Left lung (tissue), 10 donors: ENCODE data around the gene HSD17B14. TPM values are rescaled to one million over a fixed set of nuclear protein-coding genes. Genes with fewer than 3 reads are reported as not detected.
A peak's percentile ranks its signal among the peaks of the same experiment; 100 is the strongest.

Source experiments
- ATAC-seq: fragments of 200-7000 bp; cut with Tn5 transposase; one replicate; pipeline ENCODE4 v1.9.1; 2020; ENCODE audit warnings: moderate library complexity
- DNase-seq, 4 donors: peaks; one replicate each; pipeline ENCODE4 v3.0.0-alpha.2; 2013 to 2020
- H3K27ac ChIP-seq, 2 donors: fragments of 200-600 bp; sonication (generic) in 1 of 2; one replicate each; pipeline versions ENCODE4 v1.5.0 to v1.8.0; 2020 to 2021
- H3K27me3 ChIP-seq, 2 donors: fragments of 200-600 bp; sonication (generic) in 1 of 2; one replicate each; pipeline versions ENCODE4 v1.5.0 to v1.8.0; 2020 to 2021
- H3K36me3 ChIP-seq, 2 donors: fragments of 200-600 bp; sonication (generic) in 1 of 2; one replicate each; pipeline versions ENCODE4 v1.5.0 to v1.8.0; 2020 to 2021
- H3K4me1 ChIP-seq, 2 donors: fragments of 200-600 bp; one replicate each; pipeline ENCODE4 v1.8.0; 2021
- H3K4me3 ChIP-seq, 2 donors: fragments of 200-600 bp; sonication (generic) in 1 of 2; one replicate each; pipeline versions ENCODE4 v1.5.0 to v1.8.0; 2020 to 2021; ENCODE audit warnings: mild to moderate bottlenecking in 1 of 2
- H3K9me3 ChIP-seq, 2 donors: fragments of 200-600 bp; sonication (generic) in 1 of 2; one replicate each; pipeline versions ENCODE4 v1.5.0 to v1.8.0; 2020 to 2021
- intact Hi-C, 2 donors: fragments of 100-400 bp; cut with DNase I; formaldehyde crosslinking; loops; one replicate each; pipeline versions ENCODE4 v1.11.2 to v1.14.2; 2022
- polyA plus RNA-seq, 6 donors: library from polyadenylated mRNA; unstranded; fragments of 120-200 nt; gene quantifications; one replicate each; pipeline ENCODE4 v1.2.1, GENCODE V29; 2013; ENCODE audit not compliant: insufficient read length in 6 of 6
- total RNA-seq, 2 donors: library from RNA; stranded (reverse); fragmentation: NEBNext Ultra II Directional; extraction: Animal tissue kit (Norgen Biotek cat#: 25700); gene quantifications; one replicate each; pipeline ENCODE4 v1.2.1, GENCODE V29; 2021
- TF ChIP-seq, protein P1 (sequence below), 2 donors: fragments of 200-600 bp; sonication (generic) in 1 of 2; IDR thresholded peaks; one replicate each; pipeline versions ENCODE4 v1.5.0 to v1.8.0; 2021; ENCODE audit warnings: antibody characterized with exemption in 2 of 2
- donor health status: DM: no; HTN: yes; CAD: no.
- donor health status: DM: no; HTN: no; CAD: no.

HSD17B14 gene
- total and polyA plus RNA-seq, 8 donors, result 6.7 to 20.3 (median 9.3) TPM

DNA sequence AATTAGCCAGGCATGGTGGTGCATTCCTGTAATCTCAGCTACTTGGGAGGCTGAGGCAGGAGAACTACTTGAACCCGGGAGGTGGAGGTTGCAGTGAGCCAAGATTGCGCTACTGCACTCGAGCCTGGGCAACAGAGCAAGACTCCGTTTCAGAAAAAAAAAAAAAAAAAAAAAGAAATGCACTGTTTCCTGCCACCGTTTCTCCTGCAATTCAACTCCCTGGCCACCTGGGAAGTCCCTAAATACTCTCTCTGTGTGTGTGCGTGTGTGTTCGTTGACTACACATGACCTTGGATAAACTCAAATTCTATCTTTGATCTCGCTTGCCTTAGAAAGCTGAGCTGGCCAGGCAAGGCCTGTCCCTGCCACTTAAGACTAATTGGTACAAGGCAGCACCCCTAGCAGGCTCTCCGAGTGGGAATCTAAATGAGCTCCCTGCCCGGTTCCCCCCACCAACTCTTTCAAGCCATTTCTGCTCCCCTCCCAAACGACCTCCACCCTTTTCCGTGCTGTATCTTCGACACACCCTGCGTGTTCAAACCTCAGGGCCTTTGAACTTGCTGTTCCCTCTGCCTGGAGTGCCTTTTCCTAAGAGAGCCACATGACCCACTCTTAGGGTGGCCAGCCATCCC lies 20.3 kb downstream of the HSD17B14 start:
- peak overlapping the region in 1 of 2 donors; percentile 13 for H3K27ac ChIP-seq
- peak in 1 of 4 donors; percentile 43 for DNase-seq

DNA sequence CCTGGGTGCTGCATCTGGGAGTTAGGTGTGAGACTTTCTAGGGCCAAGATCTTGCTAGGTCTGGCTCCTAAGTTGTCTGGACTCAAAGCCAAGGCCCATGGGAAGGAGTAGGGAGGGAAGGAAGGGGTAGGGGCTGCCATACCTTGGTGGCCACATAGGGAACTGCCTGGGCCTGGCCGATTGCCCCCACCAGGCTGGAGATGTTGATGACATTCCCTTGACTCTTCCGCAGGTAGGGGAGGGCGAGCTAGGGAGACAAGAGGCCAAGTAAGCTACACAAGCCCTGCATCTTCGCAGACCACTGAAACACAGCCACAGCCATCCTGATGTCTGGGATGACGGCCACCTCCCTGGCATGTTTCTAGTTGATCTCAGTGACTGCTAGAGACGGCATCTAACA lies 21.4 kb downstream of the HSD17B14 start:
- H3K4me3 ChIP-seq, result no peak overlapping the region
- intact Hi-C loops, result no loop called here
- peaks cover 0 to 37% of the 10 kb centered on the region in 2 donors for H3K4me1 ChIP-seq
- no peaks in the 10 kb centered on the region for H3K9me3 ChIP-seq
- H3K27ac ChIP-seq, result no peak overlapping the region
- H3K27me3 ChIP-seq, result peaks cover 0 to 10% of the 10 kb centered on the region in 2 donors
- no peak for DNase-seq
- no peak for ATAC-seq
- TF ChIP-seq, protein P1, sequence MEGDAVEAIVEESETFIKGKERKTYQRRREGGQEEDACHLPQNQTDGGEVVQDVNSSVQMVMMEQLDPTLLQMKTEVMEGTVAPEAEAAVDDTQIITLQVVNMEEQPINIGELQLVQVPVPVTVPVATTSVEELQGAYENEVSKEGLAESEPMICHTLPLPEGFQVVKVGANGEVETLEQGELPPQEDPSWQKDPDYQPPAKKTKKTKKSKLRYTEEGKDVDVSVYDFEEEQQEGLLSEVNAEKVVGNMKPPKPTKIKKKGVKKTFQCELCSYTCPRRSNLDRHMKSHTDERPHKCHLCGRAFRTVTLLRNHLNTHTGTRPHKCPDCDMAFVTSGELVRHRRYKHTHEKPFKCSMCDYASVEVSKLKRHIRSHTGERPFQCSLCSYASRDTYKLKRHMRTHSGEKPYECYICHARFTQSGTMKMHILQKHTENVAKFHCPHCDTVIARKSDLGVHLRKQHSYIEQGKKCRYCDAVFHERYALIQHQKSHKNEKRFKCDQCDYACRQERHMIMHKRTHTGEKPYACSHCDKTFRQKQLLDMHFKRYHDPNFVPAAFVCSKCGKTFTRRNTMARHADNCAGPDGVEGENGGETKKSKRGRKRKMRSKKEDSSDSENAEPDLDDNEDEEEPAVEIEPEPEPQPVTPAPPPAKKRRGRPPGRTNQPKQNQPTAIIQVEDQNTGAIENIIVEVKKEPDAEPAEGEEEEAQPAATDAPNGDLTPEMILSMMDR (IDR thresholded peaks at IDR 0.05), result no peak
- no peaks in the 10 kb centered on the region for H3K36me3 ChIP-seq

More for the DNA sequence above, 20.3 kb downstream of the HSD17B14 start:
- no peak overlapping the region for H3K4me3 ChIP-seq
- H3K27me3 ChIP-seq, result peaks cover 0 to 10% of the 10 kb centered on the region in 2 donors
- no peaks in the 10 kb centered on the region for H3K9me3 ChIP-seq
- intact Hi-C loops, result no loop called here
- TF ChIP-seq, protein P1 (IDR thresholded peaks at IDR 0.05), result no peak
- peak; percentile 2 for ATAC-seq
- peaks cover 0 to 28% of the 10 kb centered on the region in 2 donors for H3K4me1 ChIP-seq
- no peaks in the 10 kb centered on the region for H3K36me3 ChIP-seq

DNA sequence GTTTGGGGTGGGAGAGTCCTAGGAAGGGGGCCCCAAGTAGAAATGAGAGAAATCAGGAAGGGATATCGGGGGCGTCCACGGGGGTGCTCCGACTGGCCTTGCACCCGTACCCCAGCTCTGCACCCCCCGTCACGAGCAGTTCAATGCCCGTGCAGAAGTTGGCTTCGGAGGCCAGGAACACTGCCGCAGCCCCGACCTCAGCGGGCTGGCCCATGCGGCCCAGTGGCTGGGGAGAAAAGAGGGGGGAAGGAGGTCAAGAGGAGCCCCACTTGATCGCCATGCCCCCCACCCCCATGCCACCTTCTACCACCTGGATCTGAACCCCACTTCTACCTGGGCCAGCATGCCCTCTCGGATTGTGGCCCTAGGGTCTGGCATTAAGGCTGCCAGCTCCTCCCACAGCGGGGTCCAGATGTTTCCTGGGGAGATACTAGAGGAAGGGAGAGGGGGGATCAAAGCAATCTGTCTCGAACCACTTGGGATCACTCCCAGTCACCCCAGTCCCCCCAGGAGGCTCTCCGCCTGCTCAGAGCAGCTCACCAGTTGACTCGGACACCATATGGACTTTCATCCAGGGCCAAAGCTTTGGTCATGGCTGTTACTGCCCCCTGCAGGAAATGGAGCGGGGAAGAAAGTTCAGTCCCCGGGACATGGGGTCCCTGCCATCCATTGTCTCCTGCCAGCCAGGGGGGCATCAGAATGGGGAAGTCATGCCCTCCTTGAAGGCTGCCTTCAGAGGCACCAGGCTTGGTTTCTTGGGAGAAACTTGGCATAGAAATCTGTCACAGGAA lies 23.0 kb downstream of the HSD17B14 start:
- H3K9me3 ChIP-seq, result no peaks in the 10 kb centered on the region
- DNase-seq (no peak), ATAC-seq (no peak)
- peak overlapping the region; percentile 77 for H3K27ac ChIP-seq
- H3K27me3 ChIP-seq, result peaks cover 0 to 10% of the 10 kb centered on the region in 2 donors
- TF ChIP-seq, protein P1 (IDR thresholded peaks at IDR 0.05), result no peak
- intact Hi-C loops, result no loop called here
- H3K4me3 ChIP-seq, result no peak overlapping the region
- peaks cover 0 to 36% of the 10 kb centered on the region in 2 donors for H3K4me1 ChIP-seq
- no peaks in the 10 kb centered on the region for H3K36me3 ChIP-seq

DNA sequence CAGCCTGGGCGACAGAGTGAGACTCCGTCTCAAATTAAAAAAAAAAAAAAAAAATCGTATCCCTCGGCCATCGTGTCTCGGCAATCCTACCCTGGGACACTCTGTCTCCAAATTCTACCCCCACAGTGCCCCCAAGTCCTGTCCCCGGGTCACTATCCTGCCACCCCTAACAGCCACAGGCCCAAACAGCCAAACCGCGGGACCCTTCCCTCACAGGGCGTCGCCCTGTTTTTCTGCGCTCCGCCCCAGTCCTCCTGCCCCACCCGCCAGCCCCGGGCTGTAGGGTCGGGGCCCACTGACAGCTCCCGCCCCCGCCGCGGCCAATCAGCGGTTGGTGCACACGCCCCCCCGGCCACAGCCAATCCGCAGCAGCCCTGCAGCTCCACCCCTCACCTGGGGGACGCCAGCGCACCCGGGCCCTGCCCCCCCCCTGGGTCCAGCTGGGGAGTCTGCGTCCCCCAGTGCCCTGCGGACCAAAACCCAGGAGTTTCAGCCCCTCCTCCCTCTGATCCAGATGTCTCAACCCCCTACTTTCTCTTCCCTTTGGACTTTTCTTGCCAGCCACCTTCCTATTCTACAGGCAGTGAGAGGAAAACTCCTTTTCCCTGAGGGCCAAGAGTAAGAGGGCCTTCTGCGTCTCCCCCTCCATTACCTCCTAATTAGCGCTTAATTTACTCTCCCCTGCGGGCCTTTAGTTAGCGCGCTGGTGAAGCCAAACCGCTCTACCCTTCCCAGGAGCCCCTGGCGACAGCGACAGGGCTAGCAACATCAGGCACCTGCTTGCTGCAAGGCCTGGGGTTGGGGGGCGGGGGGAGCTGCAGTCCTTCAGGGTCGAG lies 24.0 kb downstream of the HSD17B14 start:
- intact Hi-C loops, result no loop called here
- ATAC-seq, result peak; percentile 89
- H3K4me3 ChIP-seq, result peak overlapping the region; percentile 67
- DNase-seq, result peak; percentile 71 to 92 (median 90)
- H3K9me3 ChIP-seq, result no peaks in the 10 kb centered on the region
- peak overlapping the region; percentile 77 for H3K27ac ChIP-seq
- H3K27me3 ChIP-seq, result peaks cover 0 to 10% of the 10 kb centered on the region in 2 donors
- peaks cover 0 to 3% of the 10 kb centered on the region in 2 donors for H3K36me3 ChIP-seq
- TF ChIP-seq, protein P1 (IDR thresholded peaks at IDR 0.05), result no peak
- H3K4me1 ChIP-seq, result peaks cover 0 to 36% of the 10 kb centered on the region in 2 donors
